ENCODE data around the gene LRRC4B. TPM values are rescaled to one million over a fixed set of nuclear protein-coding genes. Genes with fewer than 3 reads are reported as not detected.
A peak's percentile ranks its signal among the peaks of the same experiment; 100 is the strongest.

The LRRC4B gene
- total RNA-seq, 1 experiment from 2014 or later, result 3.8 TPM

GRCh38 chr19:50568728-50569698 lies 778 bp upstream of the LRRC4B start:
- H2AFZ ChIP-seq (ENCODE audit: low read length), result no peak overlapping the region
- no CpG with 5 or more reads among the region's 20 CpGs for WGBS (ENCODE audit: extremely low coverage, insufficient read length, low lambda C conversion rate)
- H4K8ac ChIP-seq (replicated peaks; ENCODE audit: insufficient read length, low read depth, low read length), result no peak overlapping the region
- H3K79me1 ChIP-seq (ENCODE audit: insufficient read depth, low read depth, low read length, poor library complexity, severe bottlenecking), result no peaks in the 10 kb centered on the region
- H2BK12ac ChIP-seq (ENCODE audit: insufficient read length, low read depth, low read length), result no peak overlapping the region
- H4K20me1 ChIP-seq (ENCODE audit: control insufficient read depth, insufficient read depth, insufficient read length), result peaks cover 2% of the 10 kb centered on the region
- no peaks in the 10 kb centered on the region for H3K79me2 ChIP-seq (ENCODE audit: insufficient read depth, low read length)
- no peak overlapping the region for H3K56ac ChIP-seq (ENCODE audit: insufficient read length, low read depth, low read length)
- H3K14ac ChIP-seq (ENCODE audit: insufficient read depth, low read length), result no peak overlapping the region
- H3K9me3 ChIP-seq (ENCODE audit: control insufficient read depth, low read depth, low read length), result no peaks in the 10 kb centered on the region
- H3K4me1 ChIP-seq (ENCODE audit: insufficient read depth, low read length), result no peaks in the 10 kb centered on the region
- no peak overlapping the region for H3K18ac ChIP-seq (ENCODE audit: insufficient read length, low read depth, low read length)
- no peak for TF ChIP-seq CTCF (conservative IDR thresholded peaks at IDR 0.05)
- H3K9ac ChIP-seq (ENCODE audit: extremely low read depth, insufficient read length, low read length), result no peak overlapping the region
- Mint-ChIP-seq H3K27me3 (ENCODE audit: low read depth) (peaks cover 78% of the 10 kb centered on the region), H3K36me3 (ENCODE audit: insufficient read depth in 1 of 3, low read depth in 3 of 3) (no peaks in the 10 kb centered on the region; a peak in 2 of 7 replicates), H3K9me3 (peaks cover 0 to 3% of the 10 kb centered on the region in 2 experiments; a peak in 3 of 5 replicates), H3K4me1 (peaks cover 18 to 40% of the 10 kb centered on the region in 2 experiments), H3K4me3 (peak overlapping the region; percentile 8 to 84; a peak in 3 of 5 replicates), H3K27ac (peak overlapping the region in 1 of 3 experiments; percentile 62; a peak in 1 of 7 replicates)
- no peak overlapping the region for H3T11ph ChIP-seq (ENCODE audit: low read length)
- peaks cover 9% of the 10 kb centered on the region for H3K23me2 ChIP-seq (ENCODE audit: insufficient read length, low read depth, low read length, poor library complexity, severe bottlenecking)
- H3K27ac ChIP-seq (ENCODE audit: insufficient read length, low read depth, low read length), result no peak overlapping the region
- no peak overlapping the region for H4K91ac ChIP-seq (ENCODE audit: insufficient read length, low read depth, low read length)
- no peak overlapping the region for H2BK5ac ChIP-seq (ENCODE audit: insufficient read length, low read length)
- H3K4me2 ChIP-seq (ENCODE audit: insufficient read depth, insufficient read length, low read length), result no peak overlapping the region
- no peak for DNase-seq
- no peak overlapping the region for H2BK120ac ChIP-seq (ENCODE audit: low read depth, low read length, poor library complexity, severe bottlenecking)
- no peak overlapping the region for H2BK20ac ChIP-seq (ENCODE audit: low read depth, low read length, poor library complexity, severe bottlenecking)
- H4K5ac ChIP-seq (ENCODE audit: insufficient read length, low read depth, low read length), result no peak overlapping the region
- H3K27me3 ChIP-seq (ENCODE audit: insufficient read depth, low read length), result peaks cover 24% of the 10 kb centered on the region; the same call in 1 of the 2 replicates
- no peak overlapping the region for H3K23ac ChIP-seq (ENCODE audit: insufficient read length, low read depth, low read length)
- no peak overlapping the region for H2BK15ac ChIP-seq (ENCODE audit: low read depth, low read length)
- no peak overlapping the region for H2AK5ac ChIP-seq (ENCODE audit: insufficient read length, low read length)
- no peak overlapping the region for H3K4ac ChIP-seq (ENCODE audit: low read depth, low read length)
